D721Med (cell line): ENCODE measurements around the gene COL5A1.
"Not testable (repeated sequence)": the region's sequence is repeated elsewhere in the genome, so short reads cannot be mapped to it uniquely, and the experiment has no call there.

Experiments used
- DNase-seq: peaks from one replicate; pipeline ENCODE4 v3.0.0; 2011; ENCODE audit warnings: low spot score; ENCODE audit not compliant: insufficient read length
- FAIRE-seq: peaks from 2 replicates; lab custom pipeline; 2011; peaks lifted over from hg19 to GRCh38; lab: Jason Lieb, UNC
- TF ChIP-seq, protein P1 (sequence below): IDR thresholded peaks from 2 replicates; pipeline ENCODE4 v1.5.1; 2012; ENCODE audit warnings: mild to moderate bottlenecking, control low read depth; ENCODE audit not compliant: insufficient read depth; ENCODE audit errors: missing control alignments

The COL5A1 gene

DNA sequence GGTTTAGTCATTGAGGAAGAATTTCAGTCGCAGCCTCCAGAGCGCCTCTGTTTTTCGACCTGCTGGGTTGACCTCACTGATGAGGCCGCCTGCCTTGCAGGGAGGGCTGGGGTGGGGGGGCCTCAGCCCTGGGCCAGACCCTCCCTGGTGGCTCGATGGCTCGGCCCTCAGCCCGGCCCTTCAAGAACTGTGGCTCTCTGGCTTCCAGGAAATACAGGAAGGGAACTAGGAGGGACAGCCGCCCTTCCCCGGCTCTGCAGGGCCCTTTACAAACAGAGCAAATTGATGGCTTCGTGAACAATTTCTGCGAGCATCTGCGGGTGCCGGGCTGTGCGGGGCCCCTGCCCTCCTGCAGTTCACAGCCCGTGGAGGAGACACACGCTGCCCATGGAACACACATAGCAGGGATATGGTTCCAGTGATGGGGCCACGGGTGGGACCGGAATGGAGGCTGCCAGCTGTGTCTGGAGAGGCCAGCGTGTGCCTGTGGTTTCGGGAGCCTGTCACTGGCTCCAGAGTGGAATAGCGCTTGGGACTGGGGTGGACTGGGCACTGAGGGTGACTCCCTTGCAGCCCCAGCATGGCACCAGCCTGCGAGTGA lies 39.6 kb downstream of the COL5A1 start:
- DNase-seq = no peak

DNA sequence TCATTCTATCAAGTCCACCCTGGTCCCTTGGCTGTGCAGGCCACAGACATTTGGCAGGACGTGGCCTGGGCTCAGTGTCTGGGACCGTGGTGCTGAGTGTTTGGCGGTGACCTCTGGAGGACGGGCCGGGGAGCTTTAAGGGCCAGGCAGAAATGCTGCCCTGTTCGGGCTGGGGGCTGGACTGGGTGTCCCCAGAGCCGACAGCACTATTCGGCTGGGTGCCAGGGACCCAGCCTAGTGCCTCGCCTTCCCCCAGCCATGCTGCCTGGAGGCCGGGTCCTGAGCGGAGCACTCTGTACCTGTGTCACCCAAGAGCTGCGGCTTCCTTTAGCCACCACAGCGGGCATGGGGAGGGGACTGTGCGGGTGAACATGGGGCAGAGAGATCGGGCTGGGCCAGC lies 40.4 kb downstream of the COL5A1 start:
- FAIRE-seq = no peak
- TF ChIP-seq, protein P1, sequence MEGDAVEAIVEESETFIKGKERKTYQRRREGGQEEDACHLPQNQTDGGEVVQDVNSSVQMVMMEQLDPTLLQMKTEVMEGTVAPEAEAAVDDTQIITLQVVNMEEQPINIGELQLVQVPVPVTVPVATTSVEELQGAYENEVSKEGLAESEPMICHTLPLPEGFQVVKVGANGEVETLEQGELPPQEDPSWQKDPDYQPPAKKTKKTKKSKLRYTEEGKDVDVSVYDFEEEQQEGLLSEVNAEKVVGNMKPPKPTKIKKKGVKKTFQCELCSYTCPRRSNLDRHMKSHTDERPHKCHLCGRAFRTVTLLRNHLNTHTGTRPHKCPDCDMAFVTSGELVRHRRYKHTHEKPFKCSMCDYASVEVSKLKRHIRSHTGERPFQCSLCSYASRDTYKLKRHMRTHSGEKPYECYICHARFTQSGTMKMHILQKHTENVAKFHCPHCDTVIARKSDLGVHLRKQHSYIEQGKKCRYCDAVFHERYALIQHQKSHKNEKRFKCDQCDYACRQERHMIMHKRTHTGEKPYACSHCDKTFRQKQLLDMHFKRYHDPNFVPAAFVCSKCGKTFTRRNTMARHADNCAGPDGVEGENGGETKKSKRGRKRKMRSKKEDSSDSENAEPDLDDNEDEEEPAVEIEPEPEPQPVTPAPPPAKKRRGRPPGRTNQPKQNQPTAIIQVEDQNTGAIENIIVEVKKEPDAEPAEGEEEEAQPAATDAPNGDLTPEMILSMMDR = no peak
- no peak for DNase-seq

More for the DNA sequence above, 39.6 kb downstream of the COL5A1 start:
- TF ChIP-seq, protein P1 = no peak
- no peak for FAIRE-seq

DNA sequence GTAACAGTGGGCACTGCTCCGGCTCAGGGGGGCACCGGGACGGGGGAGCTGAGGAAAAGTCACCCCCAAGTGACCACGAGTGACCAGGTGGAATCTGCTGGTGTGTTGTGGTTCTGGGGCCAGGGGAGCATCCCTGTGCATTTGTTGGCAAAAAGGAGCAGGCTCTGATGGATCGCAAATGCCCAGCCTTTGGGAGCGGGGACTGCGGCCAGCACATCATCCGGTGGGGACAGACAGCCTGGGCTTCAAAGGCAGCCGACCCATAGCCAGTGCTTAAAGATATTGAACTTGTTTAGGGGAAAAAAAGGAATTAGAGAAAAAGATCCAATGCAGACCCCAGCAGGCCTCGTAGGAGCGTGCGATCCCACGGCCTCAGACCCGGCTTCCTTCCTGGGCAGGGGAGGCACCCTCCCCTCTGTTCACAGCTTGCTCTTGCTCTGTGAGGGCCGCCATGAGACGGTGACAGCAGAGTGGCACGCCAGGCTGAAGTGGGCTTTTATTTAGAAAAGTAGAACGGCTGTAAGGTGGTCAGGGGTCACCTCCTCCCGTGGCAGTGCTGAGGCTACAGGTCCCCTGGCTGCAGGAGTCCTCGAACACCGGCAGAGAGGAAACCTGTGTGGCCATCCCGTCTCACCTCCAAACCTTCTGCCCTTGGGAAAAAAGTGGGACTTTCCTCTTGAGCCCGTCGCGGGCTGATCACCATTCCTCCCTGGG lies 41.2 kb downstream of the COL5A1 start:
- FAIRE-seq = no peak
- TF ChIP-seq, protein P1 = no peak

DNA sequence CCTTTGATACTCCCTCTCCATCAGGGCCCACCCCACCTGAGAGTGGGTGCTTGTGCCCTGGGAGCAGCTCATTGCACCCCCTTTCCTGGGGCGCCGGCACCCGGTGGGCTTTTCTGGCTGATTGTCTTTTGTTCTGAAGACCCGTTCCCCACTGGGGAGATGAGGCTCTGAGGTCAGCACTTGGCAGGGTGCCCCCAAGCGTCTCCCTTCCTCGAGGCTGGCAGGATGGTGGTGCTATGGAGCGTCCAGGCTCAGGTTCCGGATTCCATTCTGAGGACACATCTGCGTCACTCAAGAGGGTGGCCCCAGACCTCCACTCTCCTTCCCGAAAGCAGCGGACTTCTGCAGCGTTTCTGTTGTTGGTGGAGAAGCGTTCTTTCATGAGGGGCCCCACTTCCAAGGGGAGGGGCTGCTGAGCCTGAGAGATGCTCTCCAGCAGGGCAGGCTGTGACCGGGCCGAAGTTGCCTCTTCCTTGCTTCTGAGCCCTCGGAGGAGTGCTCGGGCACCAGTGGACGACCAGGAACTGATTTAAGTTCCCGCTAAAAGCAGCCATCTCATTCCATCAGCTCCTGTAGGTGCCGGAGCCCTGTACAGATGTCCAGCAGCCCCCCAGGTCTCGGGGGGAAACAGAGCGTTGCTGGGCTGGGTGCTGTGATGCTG lies 42.2 kb downstream of the COL5A1 start:
- DNase-seq (no peak), FAIRE-seq (no peak)
- TF ChIP-seq, protein P1 = no peak

More for the DNA sequence above, 41.2 kb downstream of the COL5A1 start:
- DNase-seq = no peak

DNA sequence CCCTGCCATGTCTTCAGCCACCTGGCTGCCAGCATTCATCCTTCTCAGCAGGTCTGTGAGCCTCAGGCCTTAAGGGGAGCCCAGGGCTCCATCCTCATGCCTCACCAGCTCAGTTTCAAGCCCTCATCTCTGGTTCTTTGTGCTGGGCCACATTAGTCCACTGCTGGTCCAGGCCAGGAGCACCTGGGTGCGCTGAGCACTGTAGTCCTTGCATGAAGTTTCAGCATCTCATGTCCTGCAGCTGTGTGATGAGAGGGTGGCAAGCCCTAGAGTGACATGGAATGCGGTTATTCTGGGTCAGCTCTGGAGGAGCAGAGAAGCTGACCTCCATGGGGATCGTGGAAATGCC lies 42.7 kb downstream of the COL5A1 start:
- TF ChIP-seq, protein P1 = no peak
- FAIRE-seq = no peak
- no peak for DNase-seq

DNA sequence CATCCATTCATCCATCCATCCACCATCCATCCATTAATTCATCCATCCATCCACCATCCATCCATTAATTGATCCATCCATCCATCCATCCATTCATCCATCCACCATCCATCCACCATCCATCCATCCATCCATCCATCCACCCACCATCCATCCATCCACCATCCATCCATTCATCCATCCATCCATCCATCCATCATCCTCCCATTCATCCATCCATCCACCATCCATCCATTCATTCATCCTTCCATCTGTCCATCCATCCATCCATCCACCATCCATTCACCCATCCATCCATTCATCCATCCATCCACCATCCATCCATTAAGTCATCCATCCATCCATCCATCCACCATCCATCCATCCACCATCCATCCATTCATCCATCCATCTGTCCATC lies 43.3 kb downstream of the COL5A1 start:
- not testable (repeated sequence) for FAIRE-seq, DNase-seq

DNA sequence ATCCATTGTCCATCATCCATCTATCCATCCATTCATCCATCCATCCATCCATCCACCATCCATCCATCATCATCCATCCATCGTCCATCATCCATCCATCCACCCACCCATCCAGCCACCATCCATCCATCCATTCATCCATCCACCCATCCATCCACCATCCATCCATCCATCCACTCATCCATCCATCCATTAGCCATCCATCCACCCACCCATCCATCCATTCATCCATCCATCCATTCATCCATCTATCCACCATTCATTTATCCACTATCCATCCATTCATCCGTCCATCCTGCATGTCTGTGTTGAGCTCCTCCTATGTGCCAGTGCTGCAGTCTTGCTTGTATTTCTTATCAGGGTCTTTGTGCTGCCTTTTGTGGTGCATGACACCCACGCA lies 44.2 kb downstream of the COL5A1 start:
- no peak for FAIRE-seq
- no peak for DNase-seq
- TF ChIP-seq, protein P1 = no peak
